H1 (cell line): ENCODE data around the gene AKR1C8. TPM values are rescaled to one million over a fixed set of nuclear protein-coding genes. Genes with fewer than 3 reads are reported as not detected.

Experiments
- CTCF ChIA-PET: fragments of 300-600 bp; sonication (Branson Sonifier 250); formaldehyde crosslinking; loops from one replicate; lab custom pipeline; 2021; ENCODE audit not compliant: partially characterized antibody; lab: Charles Lee
- POLR2A ChIA-PET: fragments of 300-600 bp; sonication (Branson Sonifier 250); formaldehyde crosslinking; loops from one replicate; lab custom pipeline; 2021; ENCODE audit warnings: inconsistent platforms; ENCODE audit not compliant: partially characterized antibody; lab: Charles Lee
- DNase-seq, 2 experiments: peaks; one replicate each; pipeline versions ENCODE4 v3.0.0 to v3.0.0-alpha.2; 2010 to 2022; ENCODE audit warnings: low spot score in 2 of 2, low read depth in 1 of 2, mixed read lengths in 1 of 2
- FAIRE-seq: peaks from 2 replicates; lab custom pipeline; 2011; peaks lifted over from hg19 to GRCh38; lab: Jason Lieb, UNC
- H2AFZ ChIP-seq: 2 replicates; pipeline ENCODE4 v1.8.1; 2012; ENCODE audit warnings: low read length, inconsistent platforms
- H2AK5ac ChIP-seq: 2 replicates; pipeline ENCODE4 v1.6.1; 2013; ENCODE audit warnings: low read depth, low read length
- H2BK120ac ChIP-seq: replicated peaks from 2 replicates; pipeline ENCODE3; 2013; ENCODE audit warnings: low read depth, low read length, inconsistent platforms
- H2BK12ac ChIP-seq: 2 replicates; pipeline ENCODE4 v1.6.1; 2013; ENCODE audit warnings: low read depth, low read length
- H2BK15ac ChIP-seq: 2 replicates; pipeline ENCODE4 v1.6.1; 2013; ENCODE audit warnings: low read length
- H2BK20ac ChIP-seq: 2 replicates; pipeline ENCODE4 v1.6.1; 2013; ENCODE audit warnings: low read length
- H2BK5ac ChIP-seq: 2 replicates; pipeline ENCODE4 v1.6.1; 2013; ENCODE audit warnings: low read depth, low read length
- H3K14ac ChIP-seq: 2 replicates; pipeline ENCODE4 v1.6.1; 2013; ENCODE audit warnings: inconsistent platforms; ENCODE audit not compliant: insufficient read length
- H3K18ac ChIP-seq: 2 replicates; pipeline ENCODE4 v1.6.1; 2013; ENCODE audit warnings: low read length; ENCODE audit errors: extremely low read depth
- H3K23ac ChIP-seq: 2 replicates; pipeline ENCODE4 v1.6.1; 2013; ENCODE audit warnings: inconsistent platforms; ENCODE audit not compliant: insufficient read length
- H3K23me2 ChIP-seq: 2 replicates; pipeline ENCODE4 v1.6.1; 2013; ENCODE audit warnings: low read depth, low read length
- H3K27ac ChIP-seq: 2 replicates; pipeline ENCODE4 v1.6.1; 2011; ENCODE audit warnings: low read depth, low read length, inconsistent platforms
- H3K27me3 ChIP-seq, 4 experiments: replicated peaks in 1 of 4; 1 replicate in 1 of 4; 2 replicates in 3 of 4; pipeline versions ENCODE4 v1.6.1 to v1.8.1; 2011 to 2013; ENCODE audit warnings: low read length in 3 of 4, mild to moderate bottlenecking in 3 of 4, inconsistent platforms in 2 of 4, mixed read lengths in 2 of 4, moderate library complexity in 1 of 4; ENCODE audit not compliant: control insufficient read depth in 3 of 4, insufficient read depth in 3 of 4; ENCODE audit errors: extremely low read depth in 1 of 4
- H3K36me3 ChIP-seq, 4 experiments: 2 replicates each; pipeline versions ENCODE4 v1.6.1 to v1.8.1; 2011 to 2013; ENCODE audit warnings: mild to moderate bottlenecking in 4 of 4, low read length in 3 of 4, moderate library complexity in 2 of 4, control low read depth in 1 of 4, inconsistent platforms in 1 of 4; ENCODE audit not compliant: insufficient read depth in 4 of 4, control insufficient read depth in 2 of 4
- H3K4ac ChIP-seq: replicated peaks from 2 replicates; pipeline ENCODE3; 2013; ENCODE audit warnings: low read length, low read depth, mixed read lengths, inconsistent platforms; ENCODE audit not compliant: insufficient read length
- H3K4me1 ChIP-seq, 4 experiments: replicated peaks in 1 of 4; 1 replicate in 1 of 4; 2 replicates in 3 of 4; pipeline versions ENCODE4 v1.6.1 to v1.8.1; 2011 to 2013; ENCODE audit warnings: low read length in 3 of 4, inconsistent platforms in 2 of 4, mixed read lengths in 1 of 4; ENCODE audit not compliant: insufficient read depth in 4 of 4, control insufficient read depth in 3 of 4
- H3K4me2 ChIP-seq, 2 experiments: 2 replicates each; pipeline versions ENCODE4 v1.6.1 to v1.8.1; 2011 to 2013; ENCODE audit warnings: low read depth in 2 of 2, low read length in 2 of 2, control low read depth in 1 of 2, inconsistent platforms in 1 of 2, mild to moderate bottlenecking in 1 of 2; ENCODE audit not compliant: insufficient read depth in 1 of 2
- H3K4me3 ChIP-seq, 4 experiments: fragments of 200-600, 300-600 bp in 1 of 4; sonication (generic), shearing (Covaris generic), sonication (Bioruptor Twin) in 1 of 4; 2 replicates each; pipeline versions ENCODE4 v1.5.1 to v1.8.1; 2011 to 2016; ENCODE audit warnings: low read length in 4 of 4, low read depth in 3 of 4, control low read depth in 2 of 4, inconsistent platforms in 2 of 4, mild to moderate bottlenecking in 2 of 4, mixed read lengths in 1 of 4, moderate library complexity in 1 of 4; ENCODE audit not compliant: insufficient read depth in 2 of 4; ENCODE audit errors: extremely low read depth in 1 of 4
- H3K56ac ChIP-seq: replicated peaks from 2 replicates; pipeline ENCODE3; 2013; ENCODE audit warnings: low read depth, mild to moderate bottlenecking, mixed read lengths, low read length, inconsistent platforms; ENCODE audit not compliant: insufficient read length
- H3K79me1 ChIP-seq: 2 replicates; pipeline ENCODE4 v1.6.1; 2013; ENCODE audit warnings: low read depth, low read length, control low read depth
- H3K79me2 ChIP-seq, 2 experiments: 2 replicates each; pipeline versions ENCODE4 v1.6.1 to v1.8.1; 2012 to 2013; ENCODE audit warnings: low read length in 2 of 2, mild to moderate bottlenecking in 2 of 2, inconsistent platforms in 1 of 2; ENCODE audit not compliant: insufficient read depth in 2 of 2, control insufficient read depth in 1 of 2
- H3K9ac ChIP-seq, 4 experiments: replicated peaks in 1 of 4; 1 replicate in 1 of 4; 2 replicates in 3 of 4; pipeline versions ENCODE4 v1.6.1 to v1.8.1; 2011 to 2013; ENCODE audit warnings: low read depth in 3 of 4, low read length in 3 of 4, control low read depth in 2 of 4, mild to moderate bottlenecking in 2 of 4, moderate library complexity in 2 of 4, inconsistent platforms in 1 of 4; ENCODE audit errors: extremely low read depth in 1 of 4
- H3K9me3 ChIP-seq, 2 experiments: 2 replicates each; pipeline versions ENCODE4 v1.6.1 to v1.8.1; 2012 to 2013; ENCODE audit warnings: mild to moderate bottlenecking in 2 of 2, moderate library complexity in 2 of 2, control low read depth in 1 of 2, inconsistent platforms in 1 of 2, low read depth in 1 of 2, low read length in 1 of 2, mixed read lengths in 1 of 2; ENCODE audit not compliant: insufficient read depth in 2 of 2
- H4K20me1 ChIP-seq, 2 experiments: replicated peaks in 1 of 2; 2 replicates each; pipeline versions ENCODE3 to v1.8.1; 2011 to 2013; ENCODE audit warnings: inconsistent platforms in 2 of 2, low read length in 2 of 2, mild to moderate bottlenecking in 1 of 2; ENCODE audit not compliant: insufficient read depth in 2 of 2, control insufficient read depth in 1 of 2
- H4K5ac ChIP-seq: 2 replicates; pipeline ENCODE4 v1.6.1; 2013; ENCODE audit warnings: low read length, low read depth, mixed read lengths, inconsistent platforms; ENCODE audit not compliant: insufficient read length
- H4K8ac ChIP-seq: 2 replicates; pipeline ENCODE4 v1.8.0; 2013; ENCODE audit warnings: mild to moderate bottlenecking, moderate library complexity, low read length, inconsistent platforms; ENCODE audit not compliant: insufficient read depth; ENCODE audit errors: extremely low read depth
- H4K91ac ChIP-seq: replicated peaks from 2 replicates; pipeline ENCODE3; 2013; ENCODE audit warnings: low read length, mixed read lengths, inconsistent platforms; ENCODE audit not compliant: insufficient read length
- EZH2 ChIP-seq: fragments of 200-600 bp; sonication (generic); IDR thresholded peaks from 2 replicates; pipeline ENCODE4 v1.7.1; 2012; ENCODE audit warnings: low read depth, mild to moderate bottlenecking, moderate library complexity, low read length, inconsistent platforms; ENCODE audit not compliant: severe bottlenecking
- RBBP5 ChIP-seq: IDR thresholded peaks from 2 replicates; pipeline ENCODE4 v1.7.1; 2012; ENCODE audit warnings: low read depth, mild to moderate bottlenecking, inconsistent platforms, low read length, moderate library complexity, borderline replicate concordance
- RXRA ChIP-seq: IDR thresholded peaks from 2 replicates; pipeline ENCODE4 v1.6.1; 2011; ENCODE audit warnings: low read depth, mild to moderate bottlenecking, low read length, moderate library complexity; ENCODE audit not compliant: insufficient read depth
- TAF7 ChIP-seq: optimal IDR thresholded peaks from 2 replicates; pipeline ENCODE3; 2011; ENCODE audit warnings: low read depth, mild to moderate bottlenecking, inconsistent platforms, low read length, moderate library complexity, borderline replicate concordance
- WGBS, 2 experiments: shearing (Covaris generic) in 1 of 2; methylation state at CpG; one replicate each; pipeline versions ENCODE4 v1.1.6 to v1.1.7; 2013 to 2015; ENCODE audit warnings: low lambda C conversion rate in 2 of 2, mixed read lengths in 2 of 2, inconsistent platforms in 1 of 2, low coverage in 1 of 2, missing lambda C conversion rate in 1 of 2; ENCODE audit not compliant: insufficient replicate concordance in 2 of 2, insufficient coverage in 1 of 2, insufficient read length in 1 of 2; ENCODE audit errors: extremely low coverage in 1 of 2, missing lambda C conversion rate in 1 of 2; 5-methylcytosine and 5-hydroxymethylcytosine counted together
- polyA plus RNA-seq, 7 experiments: library from polyadenylated mRNA; depleted of rRNA in 3 of 7; stranded (reverse) in 5 of 7; unstranded in 2 of 7; fragments of >200 nt in 5 of 7; fragments of 200-250 nt in 2 of 7; gene quantifications; 1 replicate in 5 of 7; 2 replicates in 1 of 7; 4 replicates in 1 of 7; pipeline versions ENCODE4 v1.2.1 to v1.2.3, GENCODE V29; 2011 to 2013; ENCODE audit warnings: missing spikeins in 2 of 7, mixed read lengths in 2 of 7
- total RNA-seq: library from RNA; stranded (reverse); fragmentation: NEBNext Ultra II Directional; extraction: Animal tissue kit (Norgen Biotek cat#: 25700); gene quantifications from 2 replicates; pipeline ENCODE4 v1.2.1, GENCODE V29; 2021

The AKR1C8 gene
- total and polyA plus RNA-seq, 2 of the 8 experiments (the other 6 are each of a cell fraction or from before 2014, with no cell fraction given): not detected

DNA sequence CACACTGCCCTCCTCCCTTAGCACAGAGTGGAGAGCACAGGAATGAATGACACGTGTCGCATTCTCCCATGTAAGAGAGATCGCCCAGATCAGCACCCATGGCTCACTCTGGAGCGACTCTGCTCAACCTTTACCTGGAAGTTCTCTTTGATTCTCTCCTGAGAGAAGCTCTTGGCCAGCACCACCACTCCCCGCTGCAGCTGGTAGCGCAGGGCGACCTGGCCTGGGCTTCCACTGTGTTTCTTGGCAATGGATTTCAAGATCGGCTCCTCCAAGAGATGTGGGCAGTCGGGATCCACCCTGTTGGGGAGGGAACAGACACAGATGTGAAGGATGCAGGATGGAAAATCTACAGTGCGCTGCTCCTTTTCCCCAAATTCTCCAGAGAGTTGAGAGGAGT is 27.4 kb downstream of the AKR1C8 start:
- no peak for FAIRE-seq
- H2BK120ac ChIP-seq: no peak overlapping the region
- peaks cover 33 to 51% of the 10 kb centered on the region in 2 experiments for H3K9me3 ChIP-seq
- H3K56ac ChIP-seq: no peak overlapping the region
- no peaks in the 10 kb centered on the region for H3K4me1 ChIP-seq
- H4K91ac ChIP-seq: no peak overlapping the region
- H4K20me1 ChIP-seq: no peaks in the 10 kb centered on the region
- H3K36me3 ChIP-seq: no peaks in the 10 kb centered on the region
- ChIA-PET POLR2A (no interaction called here), CTCF (no interaction called here)
- H2BK20ac ChIP-seq: no peak overlapping the region
- H2AK5ac ChIP-seq: no peak overlapping the region
- no peak overlapping the region for H3K27ac ChIP-seq
- no peak overlapping the region for H2BK15ac ChIP-seq
- no peaks in the 10 kb centered on the region for H3K23me2 ChIP-seq
- no peak overlapping the region for H3K4ac ChIP-seq
- DNase-seq: no peak
- no peaks in the 10 kb centered on the region for H3K79me1 ChIP-seq
- no peaks in the 10 kb centered on the region for H3K27me3 ChIP-seq
- no peak overlapping the region for H4K8ac ChIP-seq
- H2BK12ac ChIP-seq: no peak overlapping the region
- no peak overlapping the region for H4K5ac ChIP-seq
- no peak overlapping the region for H3K4me3 ChIP-seq
- H3K18ac ChIP-seq: no peak overlapping the region
- no peak overlapping the region for H2AFZ ChIP-seq
- H3K9ac ChIP-seq: no peak overlapping the region
- no peak overlapping the region for H3K4me2 ChIP-seq
- WGBS, 2 experiments: 84% methylated on average over 10 of the region's 10 CpGs; no CpG with 5 or more reads in 1 of the 2 experiments
- TF ChIP-seq TAF7 (no peak), RBBP5 (no peak), EZH2 (no peak), RXRA (no peak)
- H2BK5ac ChIP-seq: no peak overlapping the region
- no peaks in the 10 kb centered on the region for H3K79me2 ChIP-seq
- no peak overlapping the region for H3K14ac ChIP-seq
- H3K23ac ChIP-seq: no peak overlapping the region
